Left lung (tissue), 10 donors: ENCODE data around the gene SLC35F3. TPM values are rescaled to one million over a fixed set of nuclear protein-coding genes. Genes with fewer than 3 reads are reported as not detected.

Experiments used
- ATAC-seq: fragments of 200-7000 bp; cut with Tn5 transposase; one replicate; pipeline ENCODE4 v1.9.1; 2020; ENCODE audit warnings: moderate library complexity
- DNase-seq, 4 donors: peaks; one replicate each; pipeline ENCODE4 v3.0.0-alpha.2; 2013 to 2020
- H3K27ac ChIP-seq, 2 donors: fragments of 200-600 bp; sonication (generic) in 1 of 2; one replicate each; pipeline versions ENCODE4 v1.5.0 to v1.8.0; 2020 to 2021
- H3K27me3 ChIP-seq, 2 donors: fragments of 200-600 bp; sonication (generic) in 1 of 2; one replicate each; pipeline versions ENCODE4 v1.5.0 to v1.8.0; 2020 to 2021
- H3K36me3 ChIP-seq, 2 donors: fragments of 200-600 bp; sonication (generic) in 1 of 2; one replicate each; pipeline versions ENCODE4 v1.5.0 to v1.8.0; 2020 to 2021
- H3K4me1 ChIP-seq, 2 donors: fragments of 200-600 bp; one replicate each; pipeline ENCODE4 v1.8.0; 2021
- H3K4me3 ChIP-seq, 2 donors: fragments of 200-600 bp; sonication (generic) in 1 of 2; one replicate each; pipeline versions ENCODE4 v1.5.0 to v1.8.0; 2020 to 2021; ENCODE audit warnings: mild to moderate bottlenecking in 1 of 2
- H3K9me3 ChIP-seq, 2 donors: fragments of 200-600 bp; sonication (generic) in 1 of 2; one replicate each; pipeline versions ENCODE4 v1.5.0 to v1.8.0; 2020 to 2021
- CTCF ChIP-seq, 2 donors: fragments of 200-600 bp; sonication (generic) in 1 of 2; IDR thresholded peaks; one replicate each; pipeline versions ENCODE4 v1.5.0 to v1.8.0; 2021; ENCODE audit warnings: antibody characterized with exemption in 2 of 2
- intact Hi-C, 2 donors: fragments of 100-400 bp; cut with DNase I; formaldehyde crosslinking; loops; one replicate each; pipeline versions ENCODE4 v1.11.2 to v1.14.2; 2022
- polyA plus RNA-seq, 6 donors: library from polyadenylated mRNA; unstranded; fragments of 120-200 nt; gene quantifications; one replicate each; pipeline ENCODE4 v1.2.1, GENCODE V29; 2013; ENCODE audit not compliant: insufficient read length in 6 of 6
- total RNA-seq, 2 donors: library from RNA; stranded (reverse); fragmentation: NEBNext Ultra II Directional; extraction: Animal tissue kit (Norgen Biotek cat#: 25700); gene quantifications; one replicate each; pipeline ENCODE4 v1.2.1, GENCODE V29; 2021
- donor health status: DM: no; HTN: yes; CAD: no.
- donor health status: DM: no; HTN: no; CAD: no.

The SLC35F3 gene
- total and polyA plus RNA-seq, 8 donors: 0.58 to 1.9 (median 1.5) TPM

- intact Hi-C loops: no loop called here
- Histone ChIP-seq H3K4me3 (no peak overlapping the region), H3K9me3 (peaks cover 0 to 12% of the 10 kb centered on the region in 2 donors)
These were observed 142.6 kb downstream of the SLC35F3 start for GRCh38 chr1:234047123-234047522.

DNA sequence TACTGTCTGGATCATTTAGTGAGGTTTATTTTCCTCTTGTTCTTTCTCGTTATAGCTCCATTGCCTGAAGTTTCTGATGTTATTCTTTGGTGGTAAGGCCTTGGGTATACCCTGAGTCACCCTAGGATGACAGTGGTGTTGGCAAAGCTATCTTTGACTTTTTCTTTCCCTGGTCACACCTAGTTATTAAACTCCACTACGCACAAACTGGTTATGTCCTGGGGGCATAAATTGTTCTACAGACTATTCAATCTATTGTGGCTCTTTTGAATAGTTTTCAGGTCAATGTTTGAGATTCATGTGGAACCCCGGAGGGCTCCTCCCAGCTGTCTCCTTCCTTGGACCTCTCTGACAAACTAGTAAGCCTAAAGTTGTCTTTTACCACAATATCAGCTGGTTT, 157.7 kb downstream of the SLC35F3 start:
- H3K4me3 ChIP-seq: no peak overlapping the region
- TF ChIP-seq CTCF (IDR thresholded peaks at IDR 0.05): no peak
- H3K4me1 ChIP-seq: no peaks in the 10 kb centered on the region
- H3K27me3 ChIP-seq: no peaks in the 10 kb centered on the region
- H3K9me3 ChIP-seq: peaks cover 0 to 1% of the 10 kb centered on the region in 2 donors
- no peaks in the 10 kb centered on the region for H3K36me3 ChIP-seq
- no peak for ATAC-seq
- H3K27ac ChIP-seq: no peak overlapping the region
- intact Hi-C loops: no loop called here
- no peak for DNase-seq

More at GRCh38 chr1:234047123-234047522, 142.6 kb downstream of the SLC35F3 start:
- Histone ChIP-seq H3K36me3 (no peaks in the 10 kb centered on the region), H3K27me3 (no peaks in the 10 kb centered on the region), H3K27ac (no peak overlapping the region), H3K4me1 (no peaks in the 10 kb centered on the region)
- no peak for TF ChIP-seq CTCF (IDR thresholded peaks at IDR 0.05)
- no peak for ATAC-seq
- no peak for DNase-seq

GRCh38 chr1:234065794-234066447, 161.4 kb downstream of the SLC35F3 start:
- Histone ChIP-seq H3K27ac (no peak overlapping the region), H3K4me1 (no peaks in the 10 kb centered on the region), H3K4me3 (no peak overlapping the region), H3K27me3 (no peaks in the 10 kb centered on the region), H3K9me3 (peaks cover 0 to 1% of the 10 kb centered on the region in 2 donors), H3K36me3 (no peaks in the 10 kb centered on the region)
- intact Hi-C loops: no loop called here
- TF ChIP-seq CTCF (IDR thresholded peaks at IDR 0.05): peak; percentile 69 to 80
- DNase-seq (peak; percentile 27 to 90 (median 66)), ATAC-seq (peak; percentile 92)

GRCh38 chr1:234067581-234068337, 163.3 kb downstream of the SLC35F3 start:
- H3K36me3 ChIP-seq: no peaks in the 10 kb centered on the region
- ATAC-seq (no peak), DNase-seq (no peak)
- no peak for TF ChIP-seq CTCF (IDR thresholded peaks at IDR 0.05)
- H3K27me3 ChIP-seq: no peaks in the 10 kb centered on the region
- no peaks in the 10 kb centered on the region for H3K4me1 ChIP-seq
- no peak overlapping the region for H3K4me3 ChIP-seq
- no peaks in the 10 kb centered on the region for H3K9me3 ChIP-seq
- intact Hi-C loops: no loop called here
- no peak overlapping the region for H3K27ac ChIP-seq

- Histone ChIP-seq H3K4me3 (no peak overlapping the region), H3K27ac (no peak overlapping the region), H3K4me1 (no peaks in the 10 kb centered on the region), H3K9me3 (no peaks in the 10 kb centered on the region), H3K27me3 (no peaks in the 10 kb centered on the region), H3K36me3 (no peaks in the 10 kb centered on the region)
- intact Hi-C loops: no loop called here
- DNase-seq (no peak), ATAC-seq (no peak)
- TF ChIP-seq CTCF (IDR thresholded peaks at IDR 0.05): no peak
These were observed 165.3 kb downstream of the SLC35F3 start for GRCh38 chr1:234069760-234070159.
